Heart left ventricle (tissue), 16 donors: ENCODE measurements around the gene GALM. TPM values are rescaled to one million over a fixed set of nuclear protein-coding genes. Genes with fewer than 3 reads are reported as not detected.

ENCODE experiments used
- ATAC-seq, 4 donors: fragments of 200-7000 bp; cut with Tn5 transposase; one replicate each; pipeline ENCODE4 v1.9.1; 2020 to 2022; ENCODE audit warnings: moderate library complexity in 4 of 4, mild to moderate bottlenecking in 3 of 4, moderate number of reproducible peaks in 1 of 4
- DNase-seq, 5 donors: peaks; one replicate each; pipeline ENCODE4 v3.0.0-alpha.2; 2020
- H3K27ac ChIP-seq, 12 donors: fragments of 200-600 bp; sonication (generic) in 4 of 12; one replicate each; pipeline versions ENCODE4 v1.5.0 to v1.8.0; 2016 to 2022; ENCODE audit warnings: mild to moderate bottlenecking in 2 of 12
- H3K27me3 ChIP-seq, 9 donors: fragments of 200-600 bp; sonication (generic) in 2 of 9; one replicate each; pipeline versions ENCODE4 v1.5.1 to v1.8.0; 2016 to 2022; ENCODE audit warnings: mild to moderate bottlenecking in 3 of 9
- H3K36me3 ChIP-seq, 9 donors: fragments of 200-600 bp; sonication (generic) in 2 of 9; one replicate each; pipeline versions ENCODE4 v1.5.0 to v1.8.0; 2018 to 2022; ENCODE audit warnings: mild to moderate bottlenecking in 2 of 9
- H3K4me1 ChIP-seq, 12 donors: fragments of 200-600 bp; sonication (generic) in 4 of 12; one replicate each; pipeline versions ENCODE4 v1.5.0 to v1.8.0; 2016 to 2022; ENCODE audit warnings: mild to moderate bottlenecking in 3 of 12
- H3K4me3 ChIP-seq, 12 donors: fragments of 200-600 bp; sonication (generic) in 4 of 12; one replicate each; pipeline versions ENCODE4 v1.5.0 to v1.8.0; 2017 to 2022; ENCODE audit warnings: mild to moderate bottlenecking in 9 of 12, moderate library complexity in 4 of 12
- H3K9me3 ChIP-seq, 12 donors: fragments of 200-600 bp; sonication (generic) in 4 of 12; one replicate each; pipeline versions ENCODE4 v1.5.0 to v1.8.0; 2016 to 2022; ENCODE audit warnings: mild to moderate bottlenecking in 1 of 12
- CTCF ChIP-seq, 12 donors: fragments of 200-600 bp; sonication (generic) in 4 of 12; IDR thresholded peaks; one replicate each; pipeline versions ENCODE4 v1.5.0 to v1.8.0; 2018 to 2022; ENCODE audit warnings: antibody characterized with exemption in 12 of 12, mild to moderate bottlenecking in 5 of 12
- POLR2A ChIP-seq, 2 donors: fragments of 450-650 bp; IDR thresholded peaks; one replicate each; pipeline ENCODE4 v1.6.1; 2017; ENCODE audit warnings: antibody characterized with exemption in 2 of 2, mild to moderate bottlenecking in 2 of 2, moderate library complexity in 2 of 2
- WGBS, 4 donors: extraction: QIAGEN DNeasy Blood & Tissue Kit in 2 of 4; methylation state at CpG; one replicate each; pipeline versions ENCODE4 v1.1.5 to v1.1.7; 2013 to 2018; 5-methylcytosine and 5-hydroxymethylcytosine counted together
- intact Hi-C, 10 donors: fragments of 100-400 bp; cut with DNase I; formaldehyde crosslinking; loops; one replicate each; pipeline versions ENCODE4 v1.11.1 to v1.14.2; 2022
- polyA plus RNA-seq, 2 donors: library from polyadenylated mRNA; stranded (reverse); fragments of 200-250 nt; gene quantifications; one replicate each; pipeline ENCODE4 v1.2.3, GENCODE V29; 2013
- total RNA-seq, 9 donors: library from RNA; depleted of rRNA in 2 of 9; stranded (reverse); fragments of >200 nt in 2 of 9; fragmentation: NEBNext Ultra II Directional in 3 of 9; extraction: Animal tissue kit (Norgen Biotek cat#: 25700) in 3 of 9; gene quantifications; one replicate each; pipeline versions ENCODE4 v1.1.0 to v1.2.4, GENCODE V29; 2016 to 2023
- donor health status: ischemic (EF 13 %, LVEDD 7.1; RV severe dilation, severe dysfunction).
- donor health status: healthy with polysubstance abuse.
- donor health status: DM: no; HTN: yes; CAD: no.
- donor health status: DM: no; HTN: no; CAD: no.
- donor health status: ischemic (EF 25% LVEDD 6.9; RV normal size, moderate dysfunction).
- donor health status: ischemic (EF 25% LVEDD 5.7; RV mildly dilated, moderate dysfunction).
- donor health status: healthy.
- donor health status: DM: yes; HTN: yes; CAD: no.
- donor health status: ischemic (EF 35%, LVEDD 5.7; RV mildly dilated, moderate dysfunction).
- donor health status: nonischemic (EF 11% LVEDD 7.7; RV severe dilation, severe dysfunction).
- donor health status: DM: yes; HTN: yes; CAD: no.
- donor health status: PGD.
- donor health status: ischemic (EF 29% LVEDD 5.4; RV normal size, mild dysfunction).
- donor health status: nonischemic (EF 23%, LVEDD 6.1; RV moderate dilation, normal function).

Gene GALM
- total and polyA plus RNA-seq, 11 donors: 6.3 to 25.3 (median 11.9) TPM

- DNase-seq (no peak), ATAC-seq (no peak)
- Histone ChIP-seq H3K4me1 (peaks cover 0 to 43% (median 14%) of the 10 kb centered on the region in 12 donors), H3K9me3 (peaks cover 0 to 5% (median 0%) of the 10 kb centered on the region in 12 donors), H3K36me3 (peaks cover 0 to 64% (median 41%) of the 10 kb centered on the region in 9 donors), H3K4me3 (no peak overlapping the region), H3K27me3 (no peaks in the 10 kb centered on the region), H3K27ac (peak overlapping the region in 1 of 12 donors; percentile 75)
- intact Hi-C loops: loop anchor here in 7 of 10 donors (5.0 to 10.0 kb wide), 5 partner anchors 137 to 425 kb away; partner anchors contain the start of genes ATL2 (in 1 of the 7) and HNRNPLL (in 1 of the 7)
- no peak for TF ChIP-seq CTCF (IDR thresholded peaks at IDR 0.05)
- TF ChIP-seq POLR2A (IDR thresholded peaks at IDR 0.05): no peak
- WGBS, 4 donors: 97 to 98% (median 98%) methylated on average over 2 of the region's 2 CpGs
These were observed 73.6 kb downstream of the GALM start for GRCh38 chr2:38739524-38739923.

GRCh38 chr2:38740851-38741731 lies 75.2 kb downstream of the GALM start:
- intact Hi-C loops: loop anchor here in 9 of 10 donors (1.0 to 10.0 kb wide), 7 partner anchors 139 to 424 kb away; partner anchors contain the start of gene HNRNPLL (in 2 of the 9)
- peak in 2 of 4 donors; percentile 17 to 59 for ATAC-seq
- Histone ChIP-seq H3K36me3 (peaks cover 0 to 75% (median 56%) of the 10 kb centered on the region in 9 donors), H3K27ac (peak overlapping the region in 6 of 12 donors; percentile 3 to 75 (median 16)), H3K9me3 (peaks cover 0 to 5% (median 0%) of the 10 kb centered on the region in 12 donors), H3K4me3 (peak overlapping the region in 2 of 12 donors; percentile 13 to 20), H3K4me1 (peaks cover 0 to 48% (median 9%) of the 10 kb centered on the region in 12 donors), H3K27me3 (no peaks in the 10 kb centered on the region)
- WGBS, 4 donors: 62 to 71% (median 63%) methylated on average over 11 of the region's 11 CpGs
- TF ChIP-seq CTCF (IDR thresholded peaks at IDR 0.05) (peak; percentile 52 to 83 (median 68)), POLR2A (IDR thresholded peaks at IDR 0.05) (no peak)
- no peak for DNase-seq

- peaks cover 0 to 86% (median 71%) of the 10 kb centered on the region in 9 donors for H3K36me3 ChIP-seq
- 83 to 85% (median 84%) methylated on average over 10 of the region's 10 CpGs for WGBS, 4 donors
- no peaks in the 10 kb centered on the region for H3K27me3 ChIP-seq
- DNase-seq (no peak), ATAC-seq (peak in 3 of 4 donors; percentile 2 to 35 (median 24))
- H3K9me3 ChIP-seq: peaks cover 0 to 5% (median 0%) of the 10 kb centered on the region in 12 donors
- intact Hi-C loops: loop anchor here in 9 of 10 donors (2.0 to 10.0 kb wide), 6 partner anchors 14 to 426 kb away; partner anchors contain the start of gene HNRNPLL (in 2 of the 9)
- no peak overlapping the region for H3K4me3 ChIP-seq
- no peak overlapping the region for H3K27ac ChIP-seq
- peaks cover 0 to 57% (median 18%) of the 10 kb centered on the region in 12 donors for H3K4me1 ChIP-seq
- TF ChIP-seq CTCF (IDR thresholded peaks at IDR 0.05): no peak
- no peak for TF ChIP-seq POLR2A (IDR thresholded peaks at IDR 0.05)
These were observed 77.1 kb downstream of the GALM start for GRCh38 chr2:38742797-38743559.
